ENCODE data around the gene ID4.

The ID4 gene

DNA sequence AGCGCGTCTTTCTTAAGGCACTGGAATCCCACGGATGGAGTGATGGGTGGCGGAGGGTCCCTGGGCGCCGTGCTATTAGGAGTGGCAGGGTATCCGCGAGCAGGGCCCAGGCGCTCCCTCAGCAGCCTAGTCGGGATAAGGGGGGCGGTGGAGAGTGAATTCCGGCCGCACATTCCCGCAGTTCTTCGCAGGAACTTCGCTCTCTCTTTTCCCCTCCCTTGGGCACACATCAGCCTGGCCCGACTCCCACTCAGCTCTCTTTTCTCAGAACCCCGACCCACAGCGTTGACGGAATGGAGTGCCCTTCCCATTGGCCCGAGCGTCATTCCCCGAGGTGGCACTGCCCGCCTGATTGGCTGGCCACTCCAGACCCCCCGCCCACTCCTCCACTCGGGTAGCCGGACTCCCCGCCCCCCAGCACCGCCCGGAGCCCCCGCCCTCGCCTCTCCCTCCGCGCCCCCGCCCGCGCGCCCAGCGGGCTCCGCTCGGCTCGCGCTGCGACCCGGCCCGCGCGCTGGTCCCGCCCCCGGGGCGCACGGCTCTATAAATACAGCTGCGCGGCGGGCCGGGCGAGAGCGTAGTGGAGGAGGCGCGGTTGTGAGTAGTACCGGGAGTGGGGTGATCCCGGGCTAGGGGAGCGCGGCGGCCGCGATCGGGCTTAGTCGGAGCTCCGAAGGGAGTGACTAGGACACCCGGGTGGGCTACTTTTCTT lies at the start of gene ID4:
TSS of gene ID4 (plus strand) at position 572 of the 712 bp plus-strand sequence. CDS start 385 bp downstream, outside the sequence.
- peak; percentile 91 for DNase-seq

GRCh38 chr6:19788686-19789085 lies 48.5 kb upstream of the ID4 start:
- no peak for DNase-seq

DNA sequence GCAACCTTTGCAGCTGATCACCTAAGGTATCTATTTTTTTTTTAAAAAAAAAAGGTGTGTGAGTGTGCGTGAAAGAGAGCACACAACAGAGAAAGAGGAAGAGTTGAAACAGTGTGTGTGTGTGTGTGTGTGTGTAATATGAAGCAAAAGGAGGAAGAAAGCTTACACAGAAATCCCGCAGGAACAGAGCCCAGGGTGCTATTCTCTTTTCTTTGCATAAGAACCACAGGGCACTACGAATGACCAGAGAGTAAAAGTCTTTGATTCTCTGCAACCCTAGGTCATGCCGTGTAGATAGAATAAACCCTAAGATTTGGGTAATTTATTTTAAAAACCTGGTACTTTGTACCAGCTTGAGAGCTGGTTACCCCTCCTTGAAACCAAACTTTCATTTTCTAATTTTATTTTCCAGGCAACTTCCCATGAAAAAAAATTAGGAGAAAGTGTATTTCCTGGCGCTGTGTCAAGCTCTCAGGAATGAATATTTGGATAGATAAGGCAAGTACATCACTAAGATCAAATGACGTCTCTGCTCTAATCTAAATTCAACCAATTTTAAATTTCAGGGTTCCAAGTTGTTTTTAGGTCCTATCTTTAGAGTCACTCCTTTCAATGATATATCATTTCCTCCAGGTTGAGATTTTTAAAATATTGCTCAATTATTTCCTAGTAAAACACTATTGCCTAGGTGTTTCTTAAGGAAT lies 47.9 kb upstream of the ID4 start:
- no peak for DNase-seq

DNA sequence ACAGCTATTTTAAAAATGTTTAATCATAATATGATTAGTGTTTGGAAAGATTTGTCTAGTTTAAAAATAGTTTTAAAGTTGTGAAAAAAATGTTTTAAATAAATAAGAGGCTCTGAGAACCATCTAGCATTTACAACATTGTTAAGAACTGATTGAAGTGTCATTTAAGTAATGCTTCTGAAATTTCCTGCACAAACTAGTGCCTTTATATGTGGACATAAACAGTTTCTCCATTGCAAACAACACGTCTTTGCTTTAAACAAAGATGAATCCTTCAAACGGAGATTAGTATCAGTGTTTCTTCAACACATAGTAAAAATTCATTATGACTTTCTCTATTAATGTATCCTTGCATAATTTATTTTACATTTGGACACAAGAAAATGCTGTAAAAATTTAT lies 45.9 kb upstream of the ID4 start:
- no peak for DNase-seq

DNA sequence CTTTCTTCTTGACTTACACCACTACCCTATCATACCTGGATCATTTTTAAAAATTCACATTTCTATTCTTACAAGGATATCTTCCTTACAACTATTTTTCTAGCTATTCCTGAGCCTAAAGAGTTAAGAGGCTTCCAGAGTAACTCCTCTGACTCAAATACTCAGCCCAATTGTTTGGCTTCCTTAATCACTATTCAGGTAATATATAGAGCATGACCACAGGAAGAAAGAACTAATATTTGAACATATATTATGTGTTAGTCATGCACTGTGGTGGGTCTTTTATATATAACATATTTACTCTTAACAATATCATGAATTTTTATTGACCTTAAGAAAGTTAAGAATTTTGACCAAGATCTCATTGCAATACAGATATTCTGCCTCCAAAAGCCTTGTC lies 42.0 kb upstream of the ID4 start:
- DNase-seq, result no peak

- DNase-seq, result no peak
Observed at GRCh38 chr6:19796452-19796851, 40.7 kb upstream of the ID4 start.

DNA sequence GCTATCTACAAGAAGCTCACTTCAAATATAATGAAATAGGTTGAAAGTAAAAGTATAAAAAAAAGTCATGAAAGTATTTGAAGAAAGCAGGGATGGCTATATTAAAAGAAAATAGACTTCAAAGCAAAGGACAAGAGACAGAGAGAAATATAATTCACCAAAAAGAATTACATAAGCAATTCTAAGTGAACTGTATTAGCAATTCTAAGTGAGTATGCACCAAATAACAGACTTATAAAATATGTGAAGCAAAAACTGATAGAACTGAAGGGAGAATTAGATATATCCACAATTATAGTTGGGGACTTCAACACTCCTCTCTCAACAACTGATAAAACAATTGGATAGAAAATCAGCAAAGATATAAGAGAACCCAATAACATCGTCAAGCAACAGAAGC lies 38.8 kb upstream of the ID4 start:
- DNase-seq, result no peak

DNA sequence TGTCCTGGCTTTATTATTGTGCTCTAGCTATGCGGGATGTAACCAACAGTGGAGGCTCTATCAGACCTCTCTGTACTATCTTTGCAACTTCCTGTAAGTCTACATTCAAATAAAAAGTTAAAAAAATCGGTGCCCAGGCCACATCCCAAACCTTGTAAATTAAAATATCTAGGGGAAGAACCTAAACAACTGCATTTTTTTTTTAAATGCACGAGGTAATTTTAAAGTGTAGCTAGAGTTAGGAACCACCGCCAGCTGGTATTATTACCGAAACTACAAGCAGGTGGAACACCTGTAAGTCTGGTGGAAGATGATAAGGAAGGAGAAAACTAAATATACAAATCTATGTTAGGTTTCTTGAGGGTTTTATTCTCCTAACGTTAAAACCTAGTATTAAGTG lies 34.5 kb upstream of the ID4 start:
- DNase-seq, result peak; percentile 40

GRCh38 chr6:19803331-19804204 lies 33.6 kb upstream of the ID4 start:
- DNase-seq, result peak; percentile 40

DNA sequence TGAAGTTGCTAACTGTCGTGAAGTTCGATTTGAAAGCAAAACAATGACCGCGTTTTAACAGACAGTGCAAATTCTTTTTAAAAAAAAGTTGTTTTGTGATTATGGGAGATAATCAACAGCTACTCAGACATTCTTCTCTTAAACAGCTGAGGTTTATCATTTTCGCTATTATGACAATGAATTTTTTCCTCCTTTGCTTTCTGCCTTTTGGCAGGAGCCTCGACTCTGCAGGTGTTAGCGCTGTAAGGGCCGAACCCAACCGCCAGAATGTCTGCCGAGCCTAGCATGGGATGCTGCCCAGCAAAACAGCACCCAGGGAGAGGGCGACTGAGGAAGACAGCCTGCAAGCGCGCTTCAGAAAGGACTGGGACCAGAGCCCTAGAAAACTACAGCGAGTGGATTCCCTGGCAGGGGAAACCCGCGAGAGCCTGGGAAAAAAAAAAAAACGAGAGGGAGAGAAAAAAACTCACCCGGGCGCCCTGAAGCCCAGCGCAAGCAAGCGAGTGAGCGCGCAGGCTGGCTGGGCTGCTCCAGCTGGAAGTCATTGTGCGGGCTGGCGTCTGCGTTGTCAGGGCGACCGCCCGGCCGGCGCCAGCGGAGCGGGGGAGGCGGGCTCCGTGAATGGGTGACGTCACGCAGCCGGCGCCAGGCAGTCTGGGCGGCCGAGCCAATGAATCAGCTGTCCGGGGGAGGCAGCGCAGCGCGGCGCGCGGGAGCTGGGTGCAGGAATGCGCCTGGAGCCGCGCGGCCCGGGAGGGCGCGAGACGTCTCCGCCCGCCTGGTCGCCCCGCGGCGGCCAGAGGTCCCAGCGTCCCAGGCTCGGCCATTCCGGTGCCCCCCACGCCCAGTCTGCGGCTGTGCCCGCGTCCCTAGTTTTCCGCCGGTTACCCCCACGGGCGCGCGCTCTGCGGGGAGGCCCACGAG lies 32.7 kb upstream of the ID4 start:
- DNase-seq, result peak; percentile 96

DNA sequence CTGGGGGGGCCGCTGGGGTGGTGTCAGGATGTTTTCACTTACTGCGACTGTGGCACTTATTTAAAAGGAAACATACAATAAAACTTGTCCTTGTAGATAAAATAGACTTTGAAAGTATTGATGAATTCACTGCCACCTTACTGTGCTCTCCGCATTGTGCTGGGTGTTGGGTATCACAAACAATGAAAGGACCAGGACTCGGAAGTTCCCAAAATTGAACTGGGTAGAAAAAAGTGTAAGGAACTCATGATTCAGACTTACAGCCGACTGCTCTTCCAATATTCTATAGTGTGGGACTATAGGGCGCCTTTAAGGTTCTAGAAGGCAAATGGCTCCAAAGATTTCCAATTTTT lies 32.1 kb upstream of the ID4 start:
- DNase-seq, result no peak

DNA sequence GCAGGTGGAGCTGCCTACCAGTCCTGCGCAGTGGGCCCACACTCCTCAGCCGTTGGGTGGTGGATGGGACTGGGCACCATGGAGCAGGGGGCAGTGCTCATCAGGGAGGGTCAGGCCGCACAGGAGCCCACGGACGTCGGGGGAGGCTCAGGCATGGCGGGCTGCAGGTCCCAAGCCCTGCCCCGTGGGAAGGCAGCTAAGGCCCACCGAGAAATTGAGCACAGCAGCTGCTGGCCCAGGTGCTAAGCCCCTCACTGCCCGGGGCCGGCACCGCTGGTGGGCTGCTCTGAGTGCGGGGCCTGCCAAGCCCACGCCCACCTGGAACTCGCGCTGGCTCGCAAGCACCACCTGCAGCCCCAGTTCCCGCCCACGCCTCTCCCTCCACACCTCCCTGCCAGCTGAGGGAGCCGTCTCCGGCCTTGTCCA lies 30.2 kb upstream of the ID4 start:
- DNase-seq, result no peak

GRCh38 chr6:19811397-19812079 lies 25.6 kb upstream of the ID4 start:
- DNase-seq, result no peak

- DNase-seq, result no peak
Observed at GRCh38 chr6:19812512-19813119, 24.6 kb upstream of the ID4 start.

DNA sequence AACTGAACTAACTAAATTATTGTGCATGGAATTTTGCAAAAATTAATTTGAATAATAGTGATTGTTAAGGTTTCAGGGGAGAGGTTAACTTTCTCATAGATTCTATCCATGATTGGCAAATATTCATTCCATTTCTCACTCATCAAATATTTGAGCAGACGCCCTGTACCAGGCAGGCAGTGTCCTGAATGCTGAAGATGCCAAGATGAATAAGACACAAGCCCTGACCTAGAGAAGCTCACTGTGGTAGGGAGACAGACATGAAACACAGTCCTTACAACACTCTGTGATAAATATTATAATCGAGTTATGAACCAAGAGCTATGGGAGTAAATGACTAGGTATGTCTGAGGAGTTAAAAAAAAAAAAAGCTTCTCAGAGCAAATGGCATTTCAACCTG lies 18.4 kb upstream of the ID4 start:
- no peak for DNase-seq

DNA sequence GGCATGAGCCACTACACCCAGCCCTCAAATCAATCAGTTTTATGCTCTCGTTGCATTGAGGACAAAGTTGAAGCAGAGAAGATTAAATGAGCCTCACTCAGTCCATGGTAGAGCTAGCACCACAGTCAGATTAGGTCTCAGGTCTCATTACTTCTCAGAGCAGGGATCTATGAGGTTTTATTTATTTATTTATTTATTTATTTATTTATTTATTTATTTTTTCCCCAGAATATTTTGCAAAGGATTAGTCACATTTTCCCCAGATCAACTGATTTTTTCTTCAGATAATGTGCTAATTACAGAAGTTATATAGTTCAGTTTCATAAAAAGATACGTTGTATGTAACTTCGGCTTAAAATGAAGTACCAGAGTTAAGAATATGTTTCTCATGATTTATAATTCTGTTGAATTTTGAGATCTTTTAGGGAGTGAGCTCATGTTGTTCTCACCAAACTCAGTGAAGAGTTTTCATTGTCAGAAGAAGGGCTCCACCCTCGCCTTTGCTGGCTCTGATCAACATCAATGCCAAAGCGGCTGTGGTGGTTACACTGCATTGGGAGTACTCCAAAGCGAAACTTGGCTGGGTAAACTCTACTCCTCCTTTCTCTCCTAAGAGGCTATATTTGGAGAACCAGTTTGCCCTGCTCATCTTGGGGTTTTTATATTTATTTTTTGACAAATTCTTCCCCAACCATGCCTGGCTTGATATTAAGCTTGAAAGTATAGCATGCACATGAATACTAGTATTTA lies 12.9 kb upstream of the ID4 start:
- DNase-seq, result no peak

- DNase-seq, result no peak
Observed at GRCh38 chr6:19827247-19827646, 9.9 kb upstream of the ID4 start.

DNA sequence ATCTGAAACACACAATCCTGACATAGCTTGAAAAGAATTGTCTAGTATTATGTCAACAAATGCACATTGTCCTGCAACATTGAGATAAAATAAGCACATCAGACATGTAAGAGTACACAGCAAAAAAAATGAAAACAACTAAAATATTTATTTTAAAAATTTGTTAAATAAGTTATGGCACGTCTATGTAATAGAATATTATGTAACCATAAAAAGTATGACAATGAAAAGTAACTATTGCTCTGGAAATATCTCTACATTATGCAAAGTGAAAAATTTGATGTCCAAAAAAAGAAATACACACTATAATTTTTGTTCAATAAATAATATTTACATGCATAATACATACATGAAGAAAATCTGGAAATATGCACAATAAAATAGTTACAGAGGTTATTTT lies 9.3 kb upstream of the ID4 start:
- DNase-seq, result no peak

DNA sequence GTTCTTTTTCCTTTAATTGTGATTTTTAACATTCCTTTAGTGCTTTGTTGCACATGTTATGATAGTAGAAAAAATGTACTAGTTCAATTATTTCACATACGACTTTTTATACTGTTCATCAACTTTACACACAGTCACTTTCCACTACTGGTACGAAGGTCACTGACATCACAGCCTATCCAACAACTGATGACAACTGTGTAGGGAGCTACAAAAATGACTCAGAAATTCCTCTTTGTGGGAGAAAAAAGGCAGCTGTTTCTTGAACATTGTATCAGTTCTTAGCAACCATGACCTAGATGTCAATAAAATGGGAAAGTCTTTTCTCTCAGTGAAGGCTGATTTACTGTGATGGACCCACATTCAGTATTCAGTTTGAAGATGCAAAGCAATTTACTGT lies 7.0 kb upstream of the ID4 start:
- DNase-seq, result no peak

- DNase-seq, result no peak
Observed at GRCh38 chr6:19831358-19831757, 5.8 kb upstream of the ID4 start.

GRCh38 chr6:19833947-19834346 lies 3.2 kb upstream of the ID4 start:
- DNase-seq, result no peak

Measured in NCI-H1105 (cell line).